ENCODE measurements around the gene KIAA1755.
A peak's percentile ranks its signal among the peaks of the same experiment; 100 is the strongest.

KIAA1755 gene

DNA sequence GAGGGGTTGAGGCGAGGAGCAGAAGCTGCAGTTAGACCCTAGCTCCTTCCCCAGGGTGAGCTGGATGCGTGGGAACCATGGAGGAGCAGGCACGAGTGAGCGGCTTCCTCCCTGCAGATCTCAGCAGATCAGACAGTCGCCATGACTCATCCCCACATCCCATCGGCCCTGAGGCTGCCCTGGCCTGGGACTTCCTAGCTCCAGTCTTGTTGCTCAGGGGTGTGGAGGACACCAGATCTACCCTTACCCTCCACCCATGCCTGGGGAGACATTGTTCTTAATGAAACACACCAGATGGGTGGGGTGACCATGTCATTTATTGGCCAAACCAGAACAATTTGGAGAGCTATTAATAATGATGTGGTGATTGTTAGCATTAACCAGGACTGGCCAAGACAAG, 59.2 kb downstream of the KIAA1755 start:
- no peak overlapping the region for H3K4me3 ChIP-seq (ENCODE audit: control insufficient read depth, low read depth, low read length)
- no peak for TF ChIP-seq CTCF (conservative IDR thresholded peaks at IDR 0.05; ENCODE audit: control insufficient read depth, insufficient read depth, low read depth, low read length)
- DNase-seq (ENCODE audit: low read depth), result peak; percentile 93

GRCh38 chr20:38200646-38201045, 59.9 kb downstream of the KIAA1755 start:
- H3K4me3 ChIP-seq (ENCODE audit: control insufficient read depth, low read depth, low read length), result no peak overlapping the region
- TF ChIP-seq CTCF (conservative IDR thresholded peaks at IDR 0.05; ENCODE audit: control insufficient read depth, insufficient read depth, low read depth, low read length), result no peak
- no peak for DNase-seq (ENCODE audit: low read depth)

DNA sequence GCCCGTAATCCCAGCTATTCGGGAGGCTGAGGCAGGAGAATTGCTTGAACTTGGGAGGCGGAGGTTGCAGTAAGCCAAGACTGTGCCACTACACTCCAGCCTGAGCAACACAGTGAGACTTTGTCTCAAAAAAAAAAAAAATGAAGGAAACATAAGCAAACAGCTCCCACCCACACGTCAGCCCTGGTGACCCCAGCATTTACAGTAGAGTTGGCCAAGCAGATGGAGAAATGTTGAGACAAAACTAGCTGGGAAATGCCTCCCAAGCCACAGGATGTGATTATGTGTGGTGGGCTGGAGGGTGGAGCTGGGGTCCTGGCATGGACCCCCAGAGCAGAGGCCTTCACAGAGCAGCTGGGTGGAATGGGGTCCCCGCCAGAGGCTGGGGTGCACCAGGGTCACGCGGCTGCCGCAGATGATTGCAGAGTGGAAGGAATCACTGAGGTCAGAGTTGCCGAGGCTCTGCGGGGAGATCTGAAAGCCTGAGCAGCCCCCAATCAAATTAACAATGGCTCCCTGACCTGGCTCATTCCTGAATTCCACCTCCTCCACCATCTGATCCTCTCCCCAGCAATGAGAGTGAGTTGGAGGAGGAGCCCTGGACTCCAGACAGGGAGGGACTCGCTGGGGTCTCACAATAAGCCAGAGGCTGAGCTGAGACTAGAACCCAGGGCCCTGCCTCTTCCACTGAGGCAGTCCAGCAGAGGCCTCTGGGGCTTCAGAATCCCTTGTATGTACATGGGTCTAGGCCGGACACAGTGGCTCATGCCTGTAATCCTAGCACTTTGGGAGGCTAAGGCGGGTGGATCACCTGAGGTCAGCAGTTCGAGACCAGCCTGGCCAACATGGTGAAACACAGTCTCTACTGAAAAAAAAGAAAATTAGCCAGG, 60.8 kb downstream of the KIAA1755 start:
- TF ChIP-seq CTCF (conservative IDR thresholded peaks at IDR 0.05; ENCODE audit: control insufficient read depth, insufficient read depth, low read depth, low read length), result no peak
- H3K4me3 ChIP-seq (ENCODE audit: control insufficient read depth, low read depth, low read length), result no peak overlapping the region
- no peak for DNase-seq (ENCODE audit: low read depth)

DNA sequence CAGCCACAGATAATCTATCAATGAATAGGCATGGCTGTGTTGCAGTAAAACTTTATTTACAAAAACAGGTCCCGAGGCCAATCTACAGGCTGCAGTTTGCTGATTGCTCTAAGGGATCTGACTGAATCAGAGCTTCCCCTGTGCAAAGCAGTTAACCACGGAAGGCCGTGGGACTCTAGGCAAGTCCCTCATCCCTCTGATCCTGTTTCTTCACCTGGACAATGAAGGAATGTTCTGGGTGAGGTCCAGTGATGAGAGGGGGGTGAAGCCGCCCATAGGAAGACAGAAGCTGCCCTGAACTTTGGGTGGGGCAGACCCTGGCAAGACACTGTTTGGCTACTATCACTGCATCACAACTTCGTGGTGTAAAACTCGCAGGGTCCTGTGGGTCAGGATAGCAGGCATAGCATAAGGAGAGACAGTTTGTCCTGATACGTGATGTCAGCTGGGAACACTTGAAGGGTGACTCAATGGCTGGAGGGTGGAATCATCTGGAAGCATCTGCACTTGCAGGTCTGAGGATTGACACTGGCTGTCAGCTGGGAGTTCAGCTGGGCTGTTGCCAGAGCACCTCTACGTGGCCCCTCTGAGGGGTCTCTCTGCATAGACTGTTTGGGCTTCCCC, 62.2 kb downstream of the KIAA1755 start:
- DNase-seq (ENCODE audit: low read depth), result peak; percentile 59
- H3K4me3 ChIP-seq (ENCODE audit: control insufficient read depth, low read depth, low read length), result no peak overlapping the region
- TF ChIP-seq CTCF (conservative IDR thresholded peaks at IDR 0.05; ENCODE audit: control insufficient read depth, insufficient read depth, low read depth, low read length), result no peak

- DNase-seq (ENCODE audit: low read depth), result no peak
- no peak for TF ChIP-seq CTCF (conservative IDR thresholded peaks at IDR 0.05; ENCODE audit: control insufficient read depth, insufficient read depth, low read depth, low read length)
- no peak overlapping the region for H3K4me3 ChIP-seq (ENCODE audit: control insufficient read depth, low read depth, low read length)
Measured at GRCh38 chr20:38197619-38198018, 62.9 kb downstream of the KIAA1755 start.

DNA sequence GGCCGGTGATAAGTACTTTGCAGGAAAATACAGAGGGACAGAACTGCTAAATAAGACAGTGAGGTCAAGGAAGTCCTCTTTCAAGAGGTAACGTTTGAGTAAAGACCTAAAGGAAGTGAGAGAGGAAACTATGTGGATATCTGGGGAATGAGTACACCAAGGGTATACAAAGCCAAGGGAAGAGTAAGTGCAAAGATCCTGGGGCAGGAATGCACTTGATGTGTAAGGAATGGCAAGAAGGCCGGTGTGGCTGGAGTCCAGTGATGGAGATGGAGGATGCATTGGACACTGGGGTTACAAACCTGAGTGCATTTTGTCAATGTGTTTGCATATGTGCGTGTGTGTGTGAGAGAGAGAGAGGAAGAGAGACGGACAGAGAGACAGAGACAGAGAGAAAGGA, 63.3 kb downstream of the KIAA1755 start:
- TF ChIP-seq CTCF (conservative IDR thresholded peaks at IDR 0.05; ENCODE audit: control insufficient read depth, insufficient read depth, low read depth, low read length), result no peak
- DNase-seq (ENCODE audit: low read depth), result no peak
- no peak overlapping the region for H3K4me3 ChIP-seq (ENCODE audit: control insufficient read depth, low read depth, low read length)
